Measurements from ENCODE around the gene TANK.
"Not testable (repeated sequence)": the region's sequence is repeated elsewhere in the genome, so short reads cannot be mapped to it uniquely, and the experiment has no call there.

Gene TANK

DNA sequence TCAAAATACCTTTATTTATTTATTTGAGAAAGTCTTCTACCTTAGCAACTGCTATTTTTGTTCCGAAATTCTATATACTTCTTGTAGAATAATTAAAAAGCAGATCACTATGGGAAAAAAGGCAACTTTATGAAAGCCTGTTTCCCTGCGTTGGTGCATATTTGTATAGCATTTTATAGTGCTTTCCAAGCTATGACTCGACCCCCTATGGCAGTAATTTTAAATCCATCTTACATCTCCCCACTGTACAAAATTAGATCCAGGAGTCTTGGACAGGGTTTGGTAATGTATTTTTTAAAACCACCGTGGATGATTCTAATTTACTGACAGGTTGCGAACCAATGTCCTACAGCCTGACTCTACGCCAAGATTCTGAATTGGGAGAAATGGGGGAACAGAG lies 10.1 kb downstream of the TANK start:
- no peak for DNase-seq

DNA sequence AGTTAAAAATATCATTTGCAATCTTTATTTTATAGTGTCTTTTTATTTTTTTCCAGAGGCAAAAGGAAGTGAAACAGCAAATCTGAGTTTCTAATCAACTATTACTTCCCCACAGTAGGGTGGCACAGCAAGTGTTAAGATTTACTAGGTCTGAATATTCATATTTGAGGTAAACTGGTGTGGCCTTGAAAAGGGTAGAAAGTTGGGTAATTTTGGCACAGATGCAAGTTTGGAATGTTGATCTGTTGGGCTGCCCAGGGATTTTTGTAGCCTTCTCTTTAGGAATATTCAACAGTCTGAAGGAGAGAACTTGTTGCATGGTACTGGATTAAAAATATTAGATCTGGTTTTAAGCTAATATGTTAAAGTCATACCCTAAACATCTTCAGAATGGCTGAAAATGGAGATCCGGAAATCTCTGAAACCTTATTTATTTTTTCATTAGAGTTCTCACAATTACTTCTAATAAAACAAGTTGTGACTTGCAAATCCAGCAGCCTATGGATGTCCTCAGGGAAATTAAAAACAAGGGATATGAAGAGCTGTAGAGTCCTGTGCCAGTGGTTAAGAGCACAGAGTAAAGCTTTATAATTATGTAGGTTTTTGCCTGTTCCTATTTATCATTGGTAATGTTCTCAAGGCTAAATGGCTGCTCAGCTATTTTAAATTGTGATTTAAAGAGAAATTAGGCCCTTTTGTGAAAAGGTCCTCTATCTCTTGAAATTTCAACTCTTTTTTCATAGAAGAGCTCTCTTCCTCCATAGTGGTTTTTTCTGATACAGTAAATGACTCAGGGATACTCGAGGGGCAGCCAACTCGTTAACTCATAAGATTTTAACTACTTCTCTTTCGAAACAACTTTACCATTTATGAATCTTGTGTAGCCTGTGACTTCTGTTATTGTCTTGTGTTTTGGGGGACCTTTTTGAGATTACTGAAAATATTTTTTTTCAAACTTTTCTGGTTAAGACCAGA lies 11.0 kb downstream of the TANK start:
- no peak for DNase-seq

DNA sequence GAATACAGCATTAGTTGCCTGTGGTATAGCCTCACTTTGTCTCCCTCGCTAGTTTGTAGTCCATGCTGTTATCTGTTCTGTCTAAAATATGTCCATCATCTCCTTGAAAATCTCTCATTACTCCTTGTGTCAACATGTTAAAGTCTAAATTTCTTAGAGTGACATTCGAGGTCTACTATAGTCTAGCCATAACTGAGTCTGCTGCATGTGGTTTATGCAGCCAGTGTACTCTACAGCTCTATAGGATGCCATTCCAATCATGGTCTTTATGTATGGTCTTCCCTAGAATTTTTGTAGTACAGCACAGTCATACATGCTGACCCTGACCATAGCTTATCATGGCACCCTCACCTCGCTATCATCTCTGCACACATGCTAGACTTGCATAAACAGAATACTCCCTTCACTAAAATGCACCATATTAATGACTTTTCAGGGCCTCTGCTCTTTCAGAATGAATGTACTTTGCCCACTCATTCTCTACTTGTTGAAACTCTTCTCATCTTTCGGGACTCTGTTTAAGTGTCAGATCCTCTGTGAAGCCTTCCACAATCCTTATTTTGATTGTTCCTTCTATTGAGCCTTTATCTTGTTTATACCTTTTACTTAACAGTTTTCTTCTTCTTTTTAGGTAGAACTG lies 12.8 kb downstream of the TANK start:
- DNase-seq = no peak

- DNase-seq = no peak
These were observed 13.4 kb downstream of the TANK start for GRCh38 chr2:161173541-161174194.

- DNase-seq = no peak
These were observed 17.7 kb downstream of the TANK start for GRCh38 chr2:161177969-161178368.

DNA sequence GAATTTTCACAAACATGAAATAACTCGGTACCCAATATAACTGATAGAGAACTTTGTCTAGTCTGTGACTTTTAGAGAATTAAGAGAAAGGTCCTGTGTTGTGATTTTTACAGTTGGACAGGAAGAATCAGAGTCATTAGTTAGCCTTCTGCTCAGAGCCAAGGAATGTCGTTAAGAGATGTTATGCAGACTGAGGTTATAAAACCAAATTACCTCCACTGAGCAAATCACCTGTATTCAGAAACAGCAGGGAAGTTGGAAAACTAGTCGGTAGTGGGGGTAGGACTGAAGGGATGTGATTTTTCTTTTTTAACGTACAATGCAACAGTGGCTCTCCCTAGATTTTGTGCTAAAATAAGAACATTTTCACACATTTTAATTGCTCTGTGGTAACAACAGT lies 18.5 kb downstream of the TANK start:
- DNase-seq = no peak

DNA sequence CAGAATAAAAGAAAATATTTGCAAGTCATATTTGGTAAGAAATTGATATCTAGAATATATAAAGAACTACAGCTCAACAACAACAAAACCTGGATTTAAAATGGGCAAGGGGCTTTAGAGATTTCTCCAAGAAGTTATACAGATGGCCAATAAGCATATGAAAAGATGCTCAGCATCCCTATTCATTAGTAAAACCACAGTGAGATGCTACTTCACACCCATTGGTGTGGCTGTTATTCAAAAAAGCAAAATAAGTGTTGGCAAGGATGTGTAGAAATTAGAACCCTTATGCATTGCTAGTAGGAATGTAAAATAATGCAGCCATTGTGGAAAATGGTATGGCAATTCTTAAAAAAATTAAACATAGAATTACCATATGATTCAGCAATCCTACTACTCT lies 29.8 kb downstream of the TANK start:
- no peak for DNase-seq

- DNase-seq = not testable (repeated sequence)
These were observed 35.4 kb downstream of the TANK start for GRCh38 chr2:161195602-161196001.

DNA sequence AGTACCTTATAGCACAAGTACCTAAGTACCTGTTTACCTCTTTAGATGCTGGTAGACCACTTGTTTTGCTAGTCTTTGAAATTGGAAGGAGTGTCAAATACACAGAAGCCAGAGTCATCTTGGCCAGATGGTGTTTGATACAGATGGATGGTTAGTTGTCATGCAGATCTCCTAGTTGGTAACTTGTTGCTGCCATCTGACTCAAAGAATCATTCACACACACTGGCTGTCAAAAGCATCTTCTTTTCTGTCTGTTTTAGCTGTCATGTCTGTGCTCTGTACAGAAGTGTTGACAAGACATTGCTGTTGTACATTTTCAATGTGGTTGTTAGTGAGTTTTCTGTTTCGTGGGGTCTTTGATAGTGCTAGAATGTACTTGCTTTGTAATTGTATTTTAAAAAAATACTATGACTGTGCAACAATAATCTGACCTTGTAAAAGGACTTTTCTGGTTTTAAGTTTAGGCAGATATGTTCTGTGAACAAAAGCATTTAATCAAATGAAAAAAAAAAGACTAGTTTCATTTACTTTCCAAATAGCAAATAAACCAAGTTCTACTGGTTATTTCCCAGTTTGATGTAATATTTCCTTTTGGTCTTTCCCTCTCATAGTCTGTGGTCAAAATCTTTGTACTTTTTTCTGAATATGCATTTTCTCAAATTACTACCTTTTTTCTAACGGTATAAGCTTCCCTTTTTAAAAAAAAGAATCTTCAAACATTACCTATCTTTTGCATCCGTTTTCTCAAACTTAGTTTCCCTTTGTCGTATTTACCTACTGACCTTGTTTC lies 39.9 kb downstream of the TANK start:
- DNase-seq = no peak

GRCh38 chr2:161204846-161205245 lies 44.6 kb downstream of the TANK start:
- no peak for DNase-seq

GRCh38 chr2:161206471-161207032 lies 46.3 kb downstream of the TANK start:
- no peak for DNase-seq

DNA sequence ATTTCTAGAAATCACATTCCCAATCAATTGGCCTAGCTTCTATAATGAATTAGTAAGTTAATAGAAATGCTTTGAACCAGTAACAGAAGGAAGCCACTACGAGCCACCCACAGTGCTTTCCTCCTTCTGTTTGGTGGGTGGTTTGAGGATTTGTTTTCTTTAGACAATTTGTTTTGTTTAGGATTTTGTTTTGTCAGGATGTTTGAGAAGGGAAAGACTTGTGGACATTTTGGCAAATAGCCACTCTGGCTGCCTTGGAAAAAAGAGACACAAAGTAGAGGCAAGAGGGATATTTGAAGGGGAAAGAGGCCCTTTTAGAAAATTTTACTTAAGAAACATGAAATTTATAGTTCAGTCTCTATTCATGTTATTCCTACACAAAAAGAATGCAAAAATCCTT lies 47.7 kb downstream of the TANK start:
- DNase-seq = no peak

- no peak for DNase-seq
These were observed 48.4 kb downstream of the TANK start for GRCh38 chr2:161208527-161209139.

- DNase-seq = no peak
These were observed 49.7 kb downstream of the TANK start for GRCh38 chr2:161209902-161210301.

GRCh38 chr2:161217597-161218185 lies 57.5 kb downstream of the TANK start:
- no peak for DNase-seq

- no peak for DNase-seq
These were observed 59.0 kb downstream of the TANK start for GRCh38 chr2:161219211-161219610.

- DNase-seq = no peak
These were observed 63.0 kb downstream of the TANK start for GRCh38 chr2:161223139-161223732.

DNA sequence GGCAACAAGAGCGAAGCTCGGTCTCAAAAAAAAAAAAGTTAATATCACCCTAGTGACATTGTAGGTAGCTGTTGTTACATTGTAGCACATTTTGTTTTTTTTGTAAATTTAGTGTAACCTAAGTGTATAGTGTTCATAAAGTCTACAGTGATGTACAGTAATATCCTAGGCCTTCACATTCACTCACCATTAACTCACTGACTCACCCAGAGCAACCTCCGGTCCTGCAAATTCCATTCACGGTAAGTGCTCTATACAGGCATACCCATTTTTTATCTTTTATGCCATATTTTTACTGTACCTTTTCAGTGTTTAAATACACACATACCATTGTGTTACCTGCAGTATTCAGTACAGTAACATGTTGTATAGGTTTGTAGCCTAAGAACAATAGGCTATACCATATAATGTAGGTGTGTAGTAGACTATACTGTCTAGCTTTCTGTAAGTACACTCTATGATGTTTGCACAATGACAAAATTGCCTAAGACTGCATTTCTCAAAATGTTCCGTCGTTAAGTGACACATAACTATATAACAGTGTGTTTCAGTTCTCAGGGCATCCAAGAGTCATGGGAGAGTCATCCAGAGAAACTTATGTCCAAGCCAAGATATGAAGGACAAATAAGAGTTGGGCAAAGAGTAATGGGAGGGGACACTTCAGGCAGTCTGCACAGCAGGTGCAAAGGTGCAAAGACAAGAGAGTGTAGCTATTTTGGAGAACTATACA lies 68.4 kb downstream of the TANK start:
- DNase-seq = no peak

GRCh38 chr2:161230959-161231358 lies 70.7 kb downstream of the TANK start:
- DNase-seq = no peak

GRCh38 chr2:161232571-161232970 lies 72.3 kb downstream of the TANK start:
- no peak for DNase-seq
